A549 (cell line): ENCODE measurements around the gene IL36B. TPM values are rescaled to one million over a fixed set of nuclear protein-coding genes. Genes with fewer than 3 reads are reported as not detected.

ENCODE experiments used
- ATAC-seq, 2 experiments: fragments of 200-7000 bp in 1 of 2; fragments of >200 bp in 1 of 2; cut with Nextera tagmentation in 1 of 2; cut with Tn5 transposase in 1 of 2; 3 replicates each; pipeline versions ENCODE4 v1.8.0 to v1.9.1; 2018 to 2020; ENCODE audit warnings: mild to moderate bottlenecking in 1 of 2, moderate library complexity in 1 of 2
- CTCF ChIA-PET: fragments of 300-600 bp; sonication (Branson Sonifier 250); formaldehyde crosslinking; extraction: SDS; loops from one replicate; lab custom pipeline; 2021; ENCODE audit warnings: antibody characterized with exemption, inconsistent platforms; lab: Yijun Ruan, JAX
- POLR2A ChIA-PET: fragments of 350-600 bp; formaldehyde crosslinking; extraction: SDS; loops from one replicate; lab custom pipeline; 2021; ENCODE audit warnings: antibody characterized with exemption, inconsistent platforms; lab: Yijun Ruan, JAX
- DNase-seq, 2 experiments: peaks; one replicate each; pipeline versions ENCODE4 v3.0.0 to v3.0.0-alpha.2; 2011 to 2016; ENCODE audit warnings: low read depth in 1 of 2, low spot score in 1 of 2
- FAIRE-seq: peaks from 2 replicates; lab custom pipeline; 2011; peaks lifted over from hg19 to GRCh38; lab: Jason Lieb, UNC
- H3K27ac ChIP-seq, 2 experiments: fragments of >200 bp; sonication (Bioruptor Twin); formaldehyde crosslinking; 3 replicates each; pipeline ENCODE4 v1.5.1; 2016 to 2017
- H3K4me1 ChIP-seq: fragments of >200 bp; sonication (Bioruptor Twin); formaldehyde crosslinking; 3 replicates; pipeline ENCODE4 v1.6.1; 2016
- H3K4me2 ChIP-seq: fragments of >200 bp; sonication (Bioruptor Twin); formaldehyde crosslinking; 3 replicates; pipeline ENCODE4 v1.6.1; 2016
- H3K4me3 ChIP-seq: fragments of >200 bp; sonication (Bioruptor Twin); formaldehyde crosslinking; 3 replicates; pipeline ENCODE4 v1.5.1; 2016
- H3K9me3 ChIP-seq: fragments of >200 bp; sonication (Bioruptor Twin); formaldehyde crosslinking; 3 replicates; pipeline ENCODE4 v1.6.1; 2016
- ATOH8 ChIP-seq: fragments of 250-450 bp; sonication (Bioruptor Pico); IDR thresholded peaks from 2 replicates; pipeline ENCODE4 v1.5.0; 2020; ENCODE audit warnings: low read depth, mild to moderate bottlenecking, moderate library complexity
- CBX2 ChIP-seq: fragments of 200-600 bp; sonication (generic); IDR thresholded peaks from 2 replicates; pipeline ENCODE4 v1.6.1; 2016; ENCODE audit warnings: low read depth, mild to moderate bottlenecking, borderline replicate concordance
- CHD4 ChIP-seq: fragments of 200-600 bp; sonication (generic); IDR thresholded peaks from 2 replicates; pipeline ENCODE4 v1.6.1; 2016; ENCODE audit warnings: antibody characterized with exemption, mild to moderate bottlenecking, borderline replicate concordance
- CTCF ChIP-seq: fragments of >200 bp; sonication (Bioruptor Twin); formaldehyde crosslinking; IDR thresholded peaks from 3 replicates; pipeline ENCODE4 v1.5.1; 2016
- EHMT2 ChIP-seq: fragments of 200-600 bp; sonication (generic); IDR thresholded peaks from 2 replicates; pipeline ENCODE4 v1.6.1; 2016; ENCODE audit warnings: antibody characterized with exemption, low read depth, mild to moderate bottlenecking, moderate library complexity
- GATA3 ChIP-seq: IDR thresholded peaks from 2 replicates; pipeline ENCODE4 v1.6.1; 2012; ENCODE audit warnings: borderline replicate concordance
- HOXB13 ChIP-seq: fragments of 250-450 bp; sonication (Bioruptor Pico); IDR thresholded peaks from 2 replicates; pipeline ENCODE4 v1.5.0; 2020; ENCODE audit warnings: low read depth, mild to moderate bottlenecking, moderate library complexity
- KDM1A ChIP-seq: fragments of 200-600 bp; sonication (generic); IDR thresholded peaks from 2 replicates; pipeline ENCODE4 v1.6.1; 2016; ENCODE audit warnings: low read depth, mild to moderate bottlenecking
- KDM5A ChIP-seq: fragments of 200-600 bp; sonication (generic); IDR thresholded peaks from 2 replicates; pipeline ENCODE4 v1.6.1; 2016; ENCODE audit warnings: antibody characterized with exemption, mild to moderate bottlenecking
- MAFK ChIP-seq: fragments of 450-650 bp; IDR thresholded peaks from 2 replicates; pipeline ENCODE4 v1.6.1; 2014; ENCODE audit not compliant: partially characterized antibody
- MAZ ChIP-seq: fragments of 150-350 bp; IDR thresholded peaks from 2 replicates; pipeline ENCODE4 v1.6.1; 2014; ENCODE audit warnings: antibody characterized with exemption, low read depth, low read length, borderline replicate concordance
- NFE2L2 ChIP-seq: fragments of 150-350 bp; conservative IDR thresholded peaks from 2 replicates; pipeline ENCODE4 v1.6.1; 2014; ENCODE audit warnings: low read length
- PHF8 ChIP-seq: fragments of 200-600 bp; sonication (generic); IDR thresholded peaks from 2 replicates; pipeline ENCODE4 v1.6.1; 2016; ENCODE audit warnings: low read depth, mild to moderate bottlenecking, antibody characterized with exemption, moderate library complexity, borderline replicate concordance
- RAD21 ChIP-seq, 2 experiments: fragments of >200 bp in 1 of 2; sonication (Bioruptor Twin) in 1 of 2; formaldehyde crosslinking in 1 of 2; IDR thresholded peaks in 1 of 2; conservative IDR thresholded peaks in 1 of 2; 2 replicates in 1 of 2; 3 replicates in 1 of 2; pipeline ENCODE4 v1.6.1; 2012 to 2018; ENCODE audit warnings: inconsistent platforms in 1 of 2
- RCOR1 ChIP-seq: fragments of 150-350 bp; IDR thresholded peaks from 2 replicates; pipeline ENCODE4 v1.6.1; 2014; ENCODE audit warnings: antibody characterized with exemption, low read length, low read depth
- REST ChIP-seq: fragments of 200-600 bp; sonication (generic); IDR thresholded peaks from 2 replicates; pipeline ENCODE4 v1.6.1; 2016; ENCODE audit warnings: antibody characterized with exemption, mild to moderate bottlenecking, moderate library complexity
- RFX5 ChIP-seq: fragments of 450-650 bp; IDR thresholded peaks from 2 replicates; pipeline ENCODE4 v1.7.1; 2014; ENCODE audit warnings: antibody characterized with exemption, mild to moderate bottlenecking, moderate library complexity
- RNF2 ChIP-seq: fragments of 200-600 bp; sonication (generic); IDR thresholded peaks from 2 replicates; pipeline ENCODE4 v1.6.1; 2016; ENCODE audit warnings: low read depth, mild to moderate bottlenecking, antibody characterized with exemption, moderate library complexity, borderline replicate concordance
- ZNF302 ChIP-seq: fragments of 250-450 bp; sonication (Bioruptor Pico); IDR thresholded peaks from 2 replicates; pipeline ENCODE4 v1.9.0; 2021; ENCODE audit warnings: inconsistent platforms, mild to moderate bottlenecking, moderate library complexity
- WGBS: methylation state at CpG from one replicate; pipeline ENCODE4 v1.1.6; 2017; ENCODE audit errors: missing lambda C conversion rate; 5-methylcytosine and 5-hydroxymethylcytosine counted together
- polyA plus RNA-seq, 4 experiments: library from polyadenylated mRNA; depleted of rRNA in 3 of 4; stranded (reverse); fragments of >200 nt; fragmentation: RNase III in 1 of 4; extraction: RNeasy Plus Mini Kit Qiagen cat#74134 plus additional on column Dnase treatment in 1 of 4; gene quantifications; 2 replicates in 3 of 4; 3 replicates in 1 of 4; pipeline ENCODE4 v1.2.3, GENCODE V29; 2011 to 2017
- TF ChIP-seq, protein P1 (sequence below): fragments of >200 bp; sonication (Bioruptor Twin); formaldehyde crosslinking; IDR thresholded peaks from 2 replicates; pipeline ENCODE4 v1.6.1; 2016

Gene IL36B
- polyA plus RNA-seq, 2 of the 4 experiments (the other 2 are of a cell fraction) = not detected

GRCh38 chr2:113025737-113026136 is 26.9 kb downstream of the IL36B start:
- WGBS = 27% methylated on average over 2 of the region's 2 CpGs
- Histone ChIP-seq H3K4me3 (no peak overlapping the region), H3K4me1 (no peaks in the 10 kb centered on the region), H3K27ac (no peak overlapping the region), H3K9me3 (no peaks in the 10 kb centered on the region), H3K4me2 (no peak overlapping the region)
- ChIA-PET CTCF (no interaction called here), POLR2A (no interaction called here)
- DNase-seq (no peak), FAIRE-seq (no peak), ATAC-seq (no peak)
- no peak for TF ChIP-seq KDM5A
- TF ChIP-seq RAD21 (conservative IDR thresholded peaks at IDR 0.05 in 1 of 2, IDR thresholded peaks at IDR 0.05 in 1 of 2) = no peak
- no peak for TF ChIP-seq EHMT2
- no peak for TF ChIP-seq CTCF
- TF ChIP-seq ZNF302 (CRISPR knock-in tag) = no peak
- TF ChIP-seq PHF8 = no peak
- TF ChIP-seq RNF2 = no peak
- TF ChIP-seq CBX2 = no peak
- TF ChIP-seq GATA3 = no peak
- no peak for TF ChIP-seq KDM1A
- TF ChIP-seq, protein P1, sequence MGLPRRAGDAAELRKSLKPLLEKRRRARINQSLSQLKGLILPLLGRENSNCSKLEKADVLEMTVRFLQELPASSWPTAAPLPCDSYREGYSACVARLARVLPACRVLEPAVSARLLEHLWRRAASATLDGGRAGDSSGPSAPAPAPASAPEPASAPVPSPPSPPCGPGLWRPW = no peak
- no peak for TF ChIP-seq CHD4
- TF ChIP-seq MAZ = no peak
- TF ChIP-seq RFX5 = no peak
- no peak for TF ChIP-seq REST

DNA sequence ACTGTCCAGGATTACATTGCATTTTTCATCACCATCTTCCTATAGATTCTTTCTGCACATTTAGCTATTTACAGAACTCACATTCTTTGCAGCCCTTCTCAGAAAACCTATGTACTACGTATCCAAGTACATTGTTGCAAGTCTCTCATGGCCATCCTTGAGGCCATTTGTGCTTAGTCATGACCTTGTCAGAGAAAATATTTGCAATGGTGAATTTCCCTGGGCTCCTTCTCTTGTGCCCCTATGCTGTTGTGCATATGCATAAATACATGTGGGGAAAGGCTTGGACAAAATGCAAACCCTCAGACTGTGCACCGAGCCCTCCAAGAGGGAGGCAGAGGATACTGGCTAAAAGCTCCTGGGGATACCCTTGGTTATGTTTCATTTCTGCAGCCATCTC is 27.9 kb downstream of the IL36B start:
- 49% methylated on average over 2 of the region's 2 CpGs for WGBS
- no peak overlapping the region for H3K4me2 ChIP-seq
- FAIRE-seq (no peak), ATAC-seq (no peak), DNase-seq (no peak)
- H3K4me1 ChIP-seq = no peaks in the 10 kb centered on the region
- no peak overlapping the region for H3K27ac ChIP-seq
- CTCF ChIA-PET = no interaction called here
- H3K4me3 ChIP-seq = no peak overlapping the region
- TF ChIP-seq RCOR1 (no peak), HOXB13 (CRISPR knock-in tag) (no peak), NFE2L2 (no peak), MAFK (peak; percentile 38), ATOH8 (no peak)
- TF ChIP-seq, all 56 proteins: peak for 1
- H3K9me3 ChIP-seq = no peaks in the 10 kb centered on the region
- POLR2A ChIA-PET = no interaction called here
